ENCODE data around the gene LIFR.

The LIFR gene

GRCh38 chr5:38451074-38451725, 105.2 kb downstream of the LIFR start:
- TF ChIP-seq, protein P1, sequence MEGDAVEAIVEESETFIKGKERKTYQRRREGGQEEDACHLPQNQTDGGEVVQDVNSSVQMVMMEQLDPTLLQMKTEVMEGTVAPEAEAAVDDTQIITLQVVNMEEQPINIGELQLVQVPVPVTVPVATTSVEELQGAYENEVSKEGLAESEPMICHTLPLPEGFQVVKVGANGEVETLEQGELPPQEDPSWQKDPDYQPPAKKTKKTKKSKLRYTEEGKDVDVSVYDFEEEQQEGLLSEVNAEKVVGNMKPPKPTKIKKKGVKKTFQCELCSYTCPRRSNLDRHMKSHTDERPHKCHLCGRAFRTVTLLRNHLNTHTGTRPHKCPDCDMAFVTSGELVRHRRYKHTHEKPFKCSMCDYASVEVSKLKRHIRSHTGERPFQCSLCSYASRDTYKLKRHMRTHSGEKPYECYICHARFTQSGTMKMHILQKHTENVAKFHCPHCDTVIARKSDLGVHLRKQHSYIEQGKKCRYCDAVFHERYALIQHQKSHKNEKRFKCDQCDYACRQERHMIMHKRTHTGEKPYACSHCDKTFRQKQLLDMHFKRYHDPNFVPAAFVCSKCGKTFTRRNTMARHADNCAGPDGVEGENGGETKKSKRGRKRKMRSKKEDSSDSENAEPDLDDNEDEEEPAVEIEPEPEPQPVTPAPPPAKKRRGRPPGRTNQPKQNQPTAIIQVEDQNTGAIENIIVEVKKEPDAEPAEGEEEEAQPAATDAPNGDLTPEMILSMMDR (conservative IDR thresholded peaks at IDR 0.05; ENCODE audit: low read depth, low read length) = no peak
- H3K4me3 ChIP-seq (ENCODE audit: low read depth, low read length) = no peak overlapping the region
- DNase-seq (ENCODE audit: low read depth) = no peak

GRCh38 chr5:38450627-38451026, 105.8 kb downstream of the LIFR start:
- H3K4me3 ChIP-seq (ENCODE audit: low read depth, low read length) = no peak overlapping the region
- TF ChIP-seq, protein P1 (conservative IDR thresholded peaks at IDR 0.05; ENCODE audit: low read depth, low read length) = no peak
- no peak for DNase-seq (ENCODE audit: low read depth)

DNA sequence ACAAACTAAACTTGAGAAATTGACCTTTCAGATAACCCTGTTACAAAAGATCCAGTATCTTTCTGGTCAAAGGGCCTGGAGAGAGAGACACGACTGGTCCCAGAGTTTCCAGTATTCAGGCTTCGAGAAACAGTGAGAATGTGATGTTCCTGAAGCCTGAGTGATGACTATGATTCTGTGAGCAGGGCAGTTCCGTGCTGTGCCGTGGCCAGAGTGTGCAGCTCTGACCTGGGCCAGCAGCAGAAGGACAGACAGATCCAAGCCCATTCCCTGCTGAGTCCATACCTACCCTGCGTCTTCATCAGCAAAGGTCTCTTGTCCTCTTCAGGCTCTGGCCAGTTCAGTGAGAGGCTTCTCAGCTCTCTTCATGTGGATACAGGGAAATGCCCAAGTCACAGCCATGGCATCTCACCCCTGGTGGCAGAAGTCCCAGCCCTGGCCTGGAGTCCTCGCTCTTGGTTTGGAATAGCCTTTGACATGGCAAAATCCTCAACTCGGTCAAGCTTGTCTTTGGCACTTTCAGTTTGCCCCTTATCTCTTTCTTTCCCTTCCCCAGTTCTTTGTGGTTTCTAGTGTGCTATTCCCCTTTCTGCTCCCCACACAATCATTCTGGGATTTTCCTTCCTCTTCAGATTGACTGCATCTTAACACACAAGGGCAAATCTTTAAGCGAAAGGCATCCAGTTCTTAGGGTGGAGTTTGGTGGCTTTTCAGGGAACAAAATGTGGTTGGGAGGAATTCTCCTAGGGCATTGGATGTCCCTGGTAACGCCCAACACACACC, 107.7 kb downstream of the LIFR start:
- DNase-seq (ENCODE audit: low read depth) = no peak
- H3K4me3 ChIP-seq (ENCODE audit: low read depth, low read length) = no peak overlapping the region
- TF ChIP-seq, protein P1 (conservative IDR thresholded peaks at IDR 0.05; ENCODE audit: low read depth, low read length) = no peak

DNA sequence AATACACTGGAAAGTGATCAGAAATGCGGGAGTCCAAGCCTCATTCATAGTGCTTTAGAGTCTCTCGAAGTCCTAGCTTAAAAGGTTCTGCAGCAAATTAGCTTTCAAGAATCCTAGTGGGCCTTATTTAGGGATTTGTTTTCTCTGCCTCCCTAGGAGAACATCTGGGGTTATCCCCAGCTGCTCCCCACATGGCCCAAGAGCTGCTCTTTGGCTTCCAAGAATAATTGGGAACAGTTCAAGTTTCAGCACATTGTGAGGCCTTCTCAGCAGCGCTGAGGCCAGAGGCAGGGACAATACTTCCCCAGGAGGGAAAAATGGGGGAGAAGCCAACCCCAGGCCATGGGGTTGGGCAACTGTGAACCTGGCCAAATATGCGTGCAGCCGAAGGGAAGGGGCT, 108.7 kb downstream of the LIFR start:
- H3K4me3 ChIP-seq (ENCODE audit: low read depth, low read length) = no peak overlapping the region
- TF ChIP-seq, protein P1 (conservative IDR thresholded peaks at IDR 0.05; ENCODE audit: low read depth, low read length) = no peak
- no peak for DNase-seq (ENCODE audit: low read depth)

- DNase-seq (ENCODE audit: low read depth) = no peak
- TF ChIP-seq, protein P1 (conservative IDR thresholded peaks at IDR 0.05; ENCODE audit: low read depth, low read length) = no peak
- H3K4me3 ChIP-seq (ENCODE audit: low read depth, low read length) = peak overlapping the region; percentile 0
Measured at GRCh38 chr5:38447056-38447455, 109.4 kb downstream of the LIFR start.

DNA sequence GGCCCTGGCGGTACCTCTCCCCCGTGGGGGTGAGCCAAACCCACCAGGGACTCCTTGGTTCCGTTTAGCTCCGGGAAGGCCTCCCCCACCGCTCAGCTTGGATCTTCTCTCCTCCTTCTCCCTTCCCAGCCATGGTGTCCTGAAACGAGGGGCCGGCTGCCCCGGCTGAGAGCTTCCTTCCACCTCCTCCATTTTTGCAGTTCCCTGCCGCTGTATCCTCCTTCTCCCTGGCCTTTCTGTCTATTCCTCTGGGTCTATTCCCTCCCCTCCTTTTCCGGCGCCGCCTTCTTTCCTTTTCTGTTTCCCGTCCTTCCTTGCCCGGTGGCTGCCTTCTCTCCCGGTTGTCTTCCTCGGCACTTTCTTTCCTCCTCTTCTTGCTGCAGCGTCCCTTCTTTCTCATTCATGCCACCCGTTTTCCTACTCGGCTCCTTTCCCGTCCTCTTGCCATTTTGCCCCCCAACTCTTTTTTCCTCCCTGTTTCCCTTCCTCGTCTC, 110.4 kb downstream of the LIFR start:
- TF ChIP-seq, protein P1 (conservative IDR thresholded peaks at IDR 0.05; ENCODE audit: low read depth, low read length) = no peak
- H3K4me3 ChIP-seq (ENCODE audit: low read depth, low read length) = peak overlapping the region; percentile 60
- DNase-seq (ENCODE audit: low read depth) = no peak
